ENCODE results near the gene LRRN4. TPM values are rescaled to one million over a fixed set of nuclear protein-coding genes. Genes with fewer than 3 reads are reported as not detected.

The LRRN4 gene
- total RNA-seq, 1 donor from 2014 or later = not detected

DNA sequence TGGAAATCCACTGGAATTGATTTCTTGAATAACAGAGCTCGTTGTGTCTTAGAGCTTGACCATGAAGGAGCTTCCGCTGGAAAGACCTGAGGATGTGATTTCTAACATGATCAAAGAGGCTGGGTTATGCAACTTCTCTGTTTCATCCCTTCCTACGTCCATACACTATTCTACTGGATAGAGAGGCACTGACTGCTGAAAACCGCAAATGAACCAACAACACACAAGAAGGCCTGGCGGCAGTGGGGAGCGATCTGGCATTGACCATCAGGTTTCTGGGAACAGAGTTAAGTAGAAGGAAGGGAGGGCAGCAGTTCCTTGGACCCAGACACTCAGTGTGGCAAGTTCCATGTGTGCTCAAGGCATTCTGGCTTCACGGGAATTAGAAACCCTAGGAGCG is 13.3 kb downstream of the LRRN4 start:
- H3K36me3 Mint-ChIP-seq (ENCODE audit: low read depth) = peaks cover 11% of the 10 kb centered on the region
- TF ChIP-seq, protein P1, sequence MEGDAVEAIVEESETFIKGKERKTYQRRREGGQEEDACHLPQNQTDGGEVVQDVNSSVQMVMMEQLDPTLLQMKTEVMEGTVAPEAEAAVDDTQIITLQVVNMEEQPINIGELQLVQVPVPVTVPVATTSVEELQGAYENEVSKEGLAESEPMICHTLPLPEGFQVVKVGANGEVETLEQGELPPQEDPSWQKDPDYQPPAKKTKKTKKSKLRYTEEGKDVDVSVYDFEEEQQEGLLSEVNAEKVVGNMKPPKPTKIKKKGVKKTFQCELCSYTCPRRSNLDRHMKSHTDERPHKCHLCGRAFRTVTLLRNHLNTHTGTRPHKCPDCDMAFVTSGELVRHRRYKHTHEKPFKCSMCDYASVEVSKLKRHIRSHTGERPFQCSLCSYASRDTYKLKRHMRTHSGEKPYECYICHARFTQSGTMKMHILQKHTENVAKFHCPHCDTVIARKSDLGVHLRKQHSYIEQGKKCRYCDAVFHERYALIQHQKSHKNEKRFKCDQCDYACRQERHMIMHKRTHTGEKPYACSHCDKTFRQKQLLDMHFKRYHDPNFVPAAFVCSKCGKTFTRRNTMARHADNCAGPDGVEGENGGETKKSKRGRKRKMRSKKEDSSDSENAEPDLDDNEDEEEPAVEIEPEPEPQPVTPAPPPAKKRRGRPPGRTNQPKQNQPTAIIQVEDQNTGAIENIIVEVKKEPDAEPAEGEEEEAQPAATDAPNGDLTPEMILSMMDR (conservative IDR thresholded peaks at IDR 0.05) = no peak

DNA sequence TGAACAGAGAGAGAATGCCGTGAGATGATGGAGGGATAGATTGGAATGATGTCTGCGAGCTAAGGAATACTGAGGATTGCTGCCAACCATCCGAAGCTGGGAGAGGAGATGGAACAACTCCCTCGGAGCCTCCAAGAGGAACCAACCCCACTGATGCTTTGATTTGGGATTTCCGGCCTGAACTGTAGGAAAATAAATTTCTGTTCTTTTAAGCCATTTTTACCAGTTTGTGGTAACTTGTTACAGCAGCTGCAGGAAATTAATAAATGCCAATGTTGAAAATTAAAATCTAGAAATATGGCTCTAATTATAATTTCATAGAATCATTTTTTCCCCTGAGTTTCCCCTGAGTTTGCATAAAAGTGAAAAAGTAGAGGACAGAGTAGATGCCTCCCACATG is 14.1 kb downstream of the LRRN4 start:
- Mint-ChIP-seq H3K27me3 (ENCODE audit: low read depth) (no peaks in the 10 kb centered on the region), H3K4me3 (no peak overlapping the region), H3K36me3 (ENCODE audit: low read depth) (peaks cover 11% of the 10 kb centered on the region), H3K9me3 (no peaks in the 10 kb centered on the region), H3K4me1 (no peaks in the 10 kb centered on the region), H3K27ac (ENCODE audit: unreplicated experiment) (peak overlapping the region; percentile 62)
- no peak for DNase-seq (ENCODE audit: low read depth, low spot score)
- TF ChIP-seq, protein P1 (conservative IDR thresholded peaks at IDR 0.05) = no peak

More for the DNA sequence above, 13.3 kb downstream of the LRRN4 start:
- Mint-ChIP-seq H3K27me3 (ENCODE audit: low read depth) (no peaks in the 10 kb centered on the region), H3K27ac (ENCODE audit: unreplicated experiment) (no peak overlapping the region), H3K4me3 (peak overlapping the region; percentile 18), H3K4me1 (no peaks in the 10 kb centered on the region), H3K9me3 (no peaks in the 10 kb centered on the region)
- DNase-seq (ENCODE audit: low read depth, low spot score) = no peak

DNA sequence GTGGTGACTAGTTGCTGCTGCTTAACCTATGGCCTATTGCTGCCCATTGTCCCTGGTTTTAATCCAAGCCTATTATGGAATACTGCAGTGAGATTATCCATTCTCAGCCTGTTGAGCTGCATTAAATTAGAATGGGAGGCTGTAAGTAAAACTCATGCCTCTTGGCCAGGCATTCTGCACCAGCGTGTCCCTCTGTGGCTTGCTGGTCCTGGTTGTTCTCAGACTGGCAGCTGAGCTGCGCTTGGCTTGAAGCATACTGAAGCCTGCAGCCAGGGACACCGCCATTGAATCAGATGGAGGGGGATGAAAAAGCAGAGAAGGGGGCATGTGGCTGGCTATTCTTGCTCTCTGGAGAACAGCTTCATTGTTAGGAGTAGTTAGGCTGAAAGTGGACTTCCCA is 15.6 kb downstream of the LRRN4 start:
- Mint-ChIP-seq H3K9me3 (no peaks in the 10 kb centered on the region), H3K4me1 (no peaks in the 10 kb centered on the region), H3K36me3 (ENCODE audit: low read depth) (peaks cover 17% of the 10 kb centered on the region), H3K4me3 (no peak overlapping the region), H3K27me3 (ENCODE audit: low read depth) (no peaks in the 10 kb centered on the region), H3K27ac (ENCODE audit: unreplicated experiment) (peak overlapping the region; percentile 69)
- TF ChIP-seq, protein P1 (conservative IDR thresholded peaks at IDR 0.05) = no peak
- no peak for DNase-seq (ENCODE audit: low read depth, low spot score)

DNA sequence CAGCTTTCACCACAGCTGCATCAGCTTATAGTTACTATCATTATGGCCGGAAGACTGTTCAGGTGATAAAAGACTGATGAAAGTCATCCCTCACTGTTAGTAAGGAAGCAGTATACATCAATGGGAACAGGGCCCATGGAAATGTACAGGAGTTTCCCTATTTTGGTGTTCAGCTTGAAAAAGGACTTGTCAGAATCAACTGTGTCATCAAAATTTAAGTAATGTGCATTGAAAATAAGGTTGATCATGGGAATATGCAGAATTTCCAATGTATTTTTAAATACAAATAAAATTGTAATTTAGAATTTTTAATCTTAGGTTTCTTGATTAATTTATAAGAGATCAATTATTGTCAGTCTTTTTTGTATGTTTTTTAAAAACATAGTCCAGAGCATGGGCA is 16.8 kb downstream of the LRRN4 start:
- Mint-ChIP-seq H3K4me3 (no peak overlapping the region), H3K36me3 (ENCODE audit: low read depth) (peaks cover 14% of the 10 kb centered on the region), H3K27me3 (ENCODE audit: low read depth) (no peaks in the 10 kb centered on the region), H3K9me3 (no peaks in the 10 kb centered on the region), H3K4me1 (no peaks in the 10 kb centered on the region), H3K27ac (ENCODE audit: unreplicated experiment) (no peak overlapping the region)
- TF ChIP-seq, protein P1 (conservative IDR thresholded peaks at IDR 0.05) = no peak
- DNase-seq (ENCODE audit: low read depth, low spot score) = no peak

DNA sequence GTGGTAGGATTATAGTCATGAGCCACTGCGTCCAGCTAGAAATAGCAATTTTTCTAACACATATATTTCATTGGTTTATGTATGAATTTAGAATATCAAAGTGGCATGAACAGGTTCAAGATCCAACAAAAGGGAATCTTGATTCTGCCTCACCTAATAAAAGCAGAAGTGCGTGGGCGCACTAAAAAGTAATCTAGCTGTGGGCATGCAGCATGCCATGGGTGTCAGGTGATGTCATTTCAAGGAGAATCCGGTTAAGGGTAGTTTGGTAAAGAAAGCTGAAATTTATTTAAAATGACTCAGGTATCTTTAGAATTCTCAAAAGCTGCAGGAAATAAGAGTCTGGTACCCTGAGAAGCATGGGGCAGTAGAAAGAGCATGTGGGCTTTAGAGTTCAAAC is 17.6 kb downstream of the LRRN4 start:
- Mint-ChIP-seq H3K4me1 (no peaks in the 10 kb centered on the region), H3K36me3 (ENCODE audit: low read depth) (peaks cover 14% of the 10 kb centered on the region), H3K4me3 (no peak overlapping the region), H3K9me3 (no peaks in the 10 kb centered on the region), H3K27ac (ENCODE audit: unreplicated experiment) (no peak overlapping the region), H3K27me3 (ENCODE audit: low read depth) (no peaks in the 10 kb centered on the region)
- TF ChIP-seq, protein P1 (conservative IDR thresholded peaks at IDR 0.05) = no peak
- no peak for DNase-seq (ENCODE audit: low read depth, low spot score)

All from neural crest cell (in vitro differentiated cells).